Measurements from ENCODE around the gene MBTD1. TPM values are rescaled to one million over a fixed set of nuclear protein-coding genes. Genes with fewer than 3 reads are reported as not detected.
"Not testable (repeated sequence)": the region's sequence is repeated elsewhere in the genome, so short reads cannot be mapped to it uniquely, and the experiment has no call there.

Gene MBTD1
- 1 to 10 TPM; 4.6 to 9.8 (median 7.6) TPM for total RNA-seq

DNA sequence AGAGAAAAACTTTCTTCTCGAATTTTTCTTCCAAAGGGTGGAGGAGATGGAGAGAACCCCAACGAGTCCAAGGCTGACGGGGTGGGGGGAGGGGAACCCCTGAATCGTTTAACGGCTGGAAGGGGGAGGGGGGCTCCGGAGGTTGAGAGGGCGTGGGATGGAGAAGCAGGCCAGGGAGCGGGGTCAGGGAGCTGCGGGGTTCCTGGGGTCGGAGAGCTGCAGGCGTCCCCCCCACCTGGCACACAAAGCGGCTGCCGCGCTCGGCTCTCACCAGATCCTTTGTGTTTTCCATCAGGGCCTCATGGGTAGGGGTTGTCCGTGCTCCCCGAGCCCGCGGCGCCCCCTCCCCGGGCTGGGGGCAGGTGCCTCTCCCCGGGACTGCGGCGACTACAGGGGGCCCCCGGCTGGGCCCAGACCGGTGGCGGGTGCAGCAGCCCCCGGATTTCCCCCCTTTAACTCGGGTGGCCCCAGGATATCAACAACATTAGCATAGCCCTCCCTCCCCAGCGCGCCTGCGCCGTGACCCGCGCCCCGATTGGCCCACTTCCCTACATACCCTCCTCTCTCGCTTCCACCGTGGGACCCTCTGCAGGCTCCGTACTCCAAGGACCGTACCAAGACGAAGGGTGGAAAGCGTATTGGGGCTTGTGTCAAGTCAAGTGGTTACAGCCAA is at the start of gene MBTD1:
Gene MBTD1 (minus strand): TSS at position 486 of the 673 bp plus-strand sequence. CDS start 34,888 bp downstream, outside the sequence.
- ATAC-seq (peak; percentile 95), DNase-seq (peak; percentile 93 to 94)
- H3K27me3 ChIP-seq, result no peaks in the 10 kb centered on the region
- no peaks in the 10 kb centered on the region for H3K9me3 ChIP-seq
- in situ Hi-C loops (cut with MboI; ENCODE audit: low sequenced_read_pairs in 4 of 4) (no loop called here), intact Hi-C loops (cut with DNase I; ENCODE audit: low total_unique reads) (loop anchor here (2.0 to 5.0 kb wide), 2 partner anchors 93 to 107 kb away; partner anchors contain the start of genes NME1 and NME2)
- peak within 1 kb of the TSS; percentile 89 to 99 (median 96) for H3K27ac ChIP-seq
- H3K4me3 ChIP-seq, result peak within 1 kb of the TSS; percentile 72 to 99 (median 94)
- peaks cover 0 to 4% of the 10 kb centered on the region in 2 donors for H3K36me3 ChIP-seq
- H3K4me1 ChIP-seq, result peaks cover 41 to 48% of the 10 kb centered on the region in 2 donors
- TF ChIP-seq, protein P1, sequence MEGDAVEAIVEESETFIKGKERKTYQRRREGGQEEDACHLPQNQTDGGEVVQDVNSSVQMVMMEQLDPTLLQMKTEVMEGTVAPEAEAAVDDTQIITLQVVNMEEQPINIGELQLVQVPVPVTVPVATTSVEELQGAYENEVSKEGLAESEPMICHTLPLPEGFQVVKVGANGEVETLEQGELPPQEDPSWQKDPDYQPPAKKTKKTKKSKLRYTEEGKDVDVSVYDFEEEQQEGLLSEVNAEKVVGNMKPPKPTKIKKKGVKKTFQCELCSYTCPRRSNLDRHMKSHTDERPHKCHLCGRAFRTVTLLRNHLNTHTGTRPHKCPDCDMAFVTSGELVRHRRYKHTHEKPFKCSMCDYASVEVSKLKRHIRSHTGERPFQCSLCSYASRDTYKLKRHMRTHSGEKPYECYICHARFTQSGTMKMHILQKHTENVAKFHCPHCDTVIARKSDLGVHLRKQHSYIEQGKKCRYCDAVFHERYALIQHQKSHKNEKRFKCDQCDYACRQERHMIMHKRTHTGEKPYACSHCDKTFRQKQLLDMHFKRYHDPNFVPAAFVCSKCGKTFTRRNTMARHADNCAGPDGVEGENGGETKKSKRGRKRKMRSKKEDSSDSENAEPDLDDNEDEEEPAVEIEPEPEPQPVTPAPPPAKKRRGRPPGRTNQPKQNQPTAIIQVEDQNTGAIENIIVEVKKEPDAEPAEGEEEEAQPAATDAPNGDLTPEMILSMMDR (IDR thresholded peaks at IDR 0.05 in 4 of 5, conservative IDR thresholded peaks at IDR 0.05 in 1 of 5), result no peak
- peak in 1 of 2 donors; percentile 8 for TF ChIP-seq POLR2A (IDR thresholded peaks at IDR 0.05)

DNA sequence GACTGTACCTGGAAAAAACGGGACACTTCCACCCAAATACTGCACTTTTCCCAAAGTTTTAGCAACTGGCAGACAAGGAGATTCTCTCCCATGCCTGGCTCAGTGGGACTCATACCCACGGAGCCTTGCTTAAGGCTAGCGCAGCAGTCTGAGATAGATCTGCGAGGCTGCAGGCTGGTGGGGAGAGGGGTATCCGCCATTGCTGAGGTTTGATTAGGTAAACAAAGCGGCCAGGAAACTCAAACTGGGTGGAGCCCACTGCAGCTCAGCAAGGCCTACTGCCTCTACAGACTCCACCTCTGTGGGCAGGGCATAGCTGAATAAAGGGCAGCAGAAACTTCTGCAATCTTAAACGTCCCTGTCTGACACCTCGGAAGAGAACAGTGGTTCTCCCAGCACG is 45.3 kb upstream of the MBTD1 start:
- ATAC-seq, result no peak
- no peaks in the 10 kb centered on the region for H3K4me1 ChIP-seq
- TF ChIP-seq, protein P1 (IDR thresholded peaks at IDR 0.05 in 4 of 5, conservative IDR thresholded peaks at IDR 0.05 in 1 of 5), result no peak
- TF ChIP-seq POLR2A (IDR thresholded peaks at IDR 0.05), result no peak
- H3K9me3 ChIP-seq, result no peaks in the 10 kb centered on the region
- H3K36me3 ChIP-seq, result no peaks in the 10 kb centered on the region
- no peak for DNase-seq
- H3K27ac ChIP-seq, result no peak overlapping the region
- intact Hi-C loops (cut with DNase I; ENCODE audit: low total_unique reads) (no loop called here), in situ Hi-C loops (cut with MboI; ENCODE audit: low sequenced_read_pairs in 4 of 4) (loop anchor here in 1 of 4 donors (25.0 kb wide), 1 partner anchor 807 kb away; no protein-coding TSS in a partner anchor)
- H3K27me3 ChIP-seq, result no peaks in the 10 kb centered on the region
- no peak overlapping the region for H3K4me3 ChIP-seq

DNA sequence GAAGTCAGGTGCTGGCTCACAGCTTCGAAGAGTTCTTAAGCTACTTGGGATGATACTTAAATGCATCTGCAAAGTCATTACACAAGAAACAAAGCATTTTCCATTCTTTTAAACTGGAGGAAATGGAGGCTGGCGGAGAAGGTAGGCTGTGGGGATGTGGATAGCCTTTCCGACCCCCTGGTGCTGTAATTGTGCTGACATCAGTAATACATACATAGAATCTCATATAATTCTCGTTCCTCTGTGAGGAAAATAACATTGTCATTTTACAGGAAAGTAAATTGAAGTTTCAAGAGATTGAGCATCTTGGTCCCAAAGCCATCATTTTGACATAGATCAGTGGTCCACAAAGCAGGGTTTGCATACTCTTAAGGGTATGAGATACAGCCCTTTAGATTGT is 40.0 kb upstream of the MBTD1 start:
- intact Hi-C loops (cut with DNase I; ENCODE audit: low total_unique reads), result no loop called here
- in situ Hi-C loops (cut with MboI; ENCODE audit: low sequenced_read_pairs in 4 of 4), result loop anchor here in 1 of 4 donors (25.0 kb wide), 1 partner anchor 812 kb away; no protein-coding TSS in a partner anchor
- TF ChIP-seq, protein P1 (IDR thresholded peaks at IDR 0.05 in 4 of 5, conservative IDR thresholded peaks at IDR 0.05 in 1 of 5), result no peak
- no peak for TF ChIP-seq POLR2A (IDR thresholded peaks at IDR 0.05)

DNA sequence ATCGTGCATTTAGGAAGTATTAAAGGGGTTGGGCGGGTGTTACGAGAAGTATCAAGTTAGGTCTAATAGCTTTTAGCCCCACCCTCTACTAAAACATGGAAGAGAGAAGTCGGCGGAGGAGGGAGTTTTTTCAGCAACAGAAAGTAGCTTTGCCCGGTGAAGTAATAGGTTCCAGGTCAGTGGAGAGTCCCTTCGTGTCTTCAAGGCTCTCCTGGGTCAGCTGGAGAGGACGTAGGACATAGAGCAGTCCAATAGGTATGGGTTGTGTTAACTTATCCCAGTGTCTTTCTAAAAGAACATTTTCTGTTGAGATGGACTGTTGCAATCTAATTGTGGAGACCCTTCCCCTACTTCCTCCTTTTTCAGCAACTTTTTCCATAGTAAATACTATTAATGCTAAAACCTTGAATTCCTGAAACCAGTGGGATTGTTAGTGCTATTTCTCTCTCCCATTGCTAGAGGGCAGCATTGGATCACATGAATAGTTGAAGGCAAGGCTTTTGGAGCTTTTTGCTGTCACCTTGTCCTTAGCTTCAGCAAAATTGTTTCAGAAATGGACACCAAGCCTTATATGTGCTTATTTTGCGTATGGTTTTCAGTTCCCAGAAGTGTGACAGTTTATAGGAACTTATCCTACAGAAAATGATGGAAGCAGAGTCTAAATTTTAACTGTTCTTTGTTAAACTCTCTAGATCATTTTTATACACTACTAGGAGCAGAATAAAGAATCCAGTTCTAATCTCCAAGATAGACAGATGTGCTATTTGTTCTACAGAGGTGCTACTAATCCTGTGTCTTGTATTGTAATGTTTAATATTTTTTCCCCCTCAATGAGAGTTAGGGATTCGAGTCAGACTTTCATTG is 38.9 kb upstream of the MBTD1 start:
- Histone ChIP-seq H3K27me3 (no peaks in the 10 kb centered on the region), H3K4me3 (no peak overlapping the region), H3K27ac (no peak overlapping the region), H3K4me1 (no peaks in the 10 kb centered on the region), H3K36me3 (peaks cover 0 to 13% of the 10 kb centered on the region in 2 donors), H3K9me3 (no peaks in the 10 kb centered on the region)
- no peak for ATAC-seq
- TF ChIP-seq POLR2A (IDR thresholded peaks at IDR 0.05), result no peak
- TF ChIP-seq, protein P1 (IDR thresholded peaks at IDR 0.05 in 4 of 5, conservative IDR thresholded peaks at IDR 0.05 in 1 of 5), result peak in 3 of 5 experiments; percentile 27 to 43 (median 34)
- in situ Hi-C loops (cut with MboI; ENCODE audit: low sequenced_read_pairs in 4 of 4) (no loop called here), intact Hi-C loops (cut with DNase I; ENCODE audit: low total_unique reads) (no loop called here)
- no peak for DNase-seq

More for the DNA sequence above, 40.0 kb upstream of the MBTD1 start:
- ATAC-seq, result no peak
- Histone ChIP-seq H3K9me3 (no peaks in the 10 kb centered on the region), H3K4me3 (no peak overlapping the region), H3K27ac (no peak overlapping the region), H3K36me3 (peaks cover 0 to 7% of the 10 kb centered on the region in 2 donors), H3K4me1 (no peaks in the 10 kb centered on the region), H3K27me3 (no peaks in the 10 kb centered on the region)
- no peak for DNase-seq

DNA sequence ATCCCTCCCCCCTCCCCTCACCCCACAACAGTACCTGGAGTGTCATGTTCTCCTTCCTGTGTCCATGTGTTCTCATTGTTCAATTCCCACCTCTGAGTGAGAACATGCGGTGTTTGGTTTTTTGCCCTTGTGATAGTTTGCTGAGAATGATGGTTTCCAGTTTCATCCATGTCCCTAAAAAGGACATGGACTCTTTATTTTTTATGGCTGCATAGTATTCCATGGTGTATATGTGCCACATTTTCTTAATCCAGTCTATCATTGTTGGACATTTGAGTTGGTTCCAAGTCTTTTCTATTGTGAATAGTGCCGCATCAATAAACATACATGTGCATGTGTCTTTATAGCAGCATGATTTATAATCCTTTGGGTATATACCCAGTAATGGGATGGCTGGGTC is 34.5 kb upstream of the MBTD1 start:
- DNase-seq; H3K4me3 ChIP-seq; in situ Hi-C loops (cut with MboI; ENCODE audit: low sequenced_read_pairs in 4 of 4); H3K27ac ChIP-seq; intact Hi-C loops (cut with DNase I; ENCODE audit: low total_unique reads); ATAC-seq; H3K4me1 ChIP-seq; H3K9me3 ChIP-seq; H3K27me3 ChIP-seq: not testable (repeated sequence)
- H3K36me3 ChIP-seq, result peaks cover 0 to 44% of the 10 kb centered on the region in 2 donors

Measured in gastrocnemius medialis (tissue), 4 donors.